MCF 10A (cell line): ENCODE data around the gene COMP. TPM values are rescaled to one million over a fixed set of nuclear protein-coding genes. Genes with fewer than 3 reads are reported as not detected.

ENCODE experiments used
- BruUV-seq: library from RNA; stranded (reverse); fragments of 400-500 nt; replicated peaks from 2 replicates; lab custom pipeline; 2021; lab: Mats Ljungman, UMichigan
- CTCF ChIA-PET: fragments of 300-600 bp; sonication (Branson Sonifier 250); formaldehyde crosslinking; extraction: SDS; loops from one replicate; lab custom pipeline; 2021; ENCODE audit warnings: antibody characterized with exemption, inconsistent platforms; lab: Yijun Ruan, JAX
- POLR2A ChIA-PET: fragments of 300-600, 350-650 bp; sonication (Branson Sonifier 250); formaldehyde crosslinking; extraction: SDS; loops from one replicate; lab custom pipeline; 2020; ENCODE audit warnings: antibody characterized with exemption, inconsistent platforms; lab: Yijun Ruan, JAX
- DNase-seq: peaks from one replicate; pipeline ENCODE4 v3.0.0-alpha.2; 2018; ENCODE audit not compliant: unreplicated experiment
- H3K27ac Mint-ChIP-seq: one replicate; pipeline ENCODE4 v1.8.0; 2022; ENCODE audit warnings: mild to moderate bottlenecking, low read depth, mixed read lengths; ENCODE audit not compliant: unreplicated experiment
- H3K27me3 Mint-ChIP-seq: one replicate; pipeline ENCODE4 v1.8.0; 2022; ENCODE audit warnings: mixed read lengths; ENCODE audit not compliant: insufficient read depth, unreplicated experiment
- H3K36me3 Mint-ChIP-seq: one replicate; pipeline ENCODE4 v1.8.0; 2022; ENCODE audit warnings: mild to moderate bottlenecking, moderate library complexity, mixed read lengths; ENCODE audit not compliant: insufficient read depth, unreplicated experiment
- H3K4me1 Mint-ChIP-seq: one replicate; pipeline ENCODE4 v1.8.0; 2022; ENCODE audit warnings: mixed read lengths; ENCODE audit not compliant: insufficient read depth, unreplicated experiment
- H3K4me3 Mint-ChIP-seq: one replicate; pipeline ENCODE4 v1.8.0; 2022; ENCODE audit warnings: mild to moderate bottlenecking, moderate library complexity, mixed read lengths; ENCODE audit not compliant: unreplicated experiment
- H3K9me3 Mint-ChIP-seq: one replicate; pipeline ENCODE4 v1.8.0; 2022; ENCODE audit warnings: mixed read lengths; ENCODE audit not compliant: unreplicated experiment
- CTCF ChIP-seq: fragments of 200-600 bp; IDR thresholded peaks from one replicate; pipeline ENCODE4 v1.8.0; 2022; ENCODE audit warnings: antibody characterized with exemption, mild to moderate bottlenecking; ENCODE audit not compliant: unreplicated experiment
- intact Hi-C: fragments of 100-400 bp; cut with micrococcal nuclease; formaldehyde crosslinking; loops from 2 replicates; pipeline ENCODE4 v1.14.1; 2022
- total RNA-seq: library from RNA; stranded (reverse); gene quantifications from 2 replicates; pipeline ENCODE4 v1.2.3, GENCODE V29; 2022

The COMP gene
- total RNA-seq, 1 experiment from 2014 or later = not detected

DNA sequence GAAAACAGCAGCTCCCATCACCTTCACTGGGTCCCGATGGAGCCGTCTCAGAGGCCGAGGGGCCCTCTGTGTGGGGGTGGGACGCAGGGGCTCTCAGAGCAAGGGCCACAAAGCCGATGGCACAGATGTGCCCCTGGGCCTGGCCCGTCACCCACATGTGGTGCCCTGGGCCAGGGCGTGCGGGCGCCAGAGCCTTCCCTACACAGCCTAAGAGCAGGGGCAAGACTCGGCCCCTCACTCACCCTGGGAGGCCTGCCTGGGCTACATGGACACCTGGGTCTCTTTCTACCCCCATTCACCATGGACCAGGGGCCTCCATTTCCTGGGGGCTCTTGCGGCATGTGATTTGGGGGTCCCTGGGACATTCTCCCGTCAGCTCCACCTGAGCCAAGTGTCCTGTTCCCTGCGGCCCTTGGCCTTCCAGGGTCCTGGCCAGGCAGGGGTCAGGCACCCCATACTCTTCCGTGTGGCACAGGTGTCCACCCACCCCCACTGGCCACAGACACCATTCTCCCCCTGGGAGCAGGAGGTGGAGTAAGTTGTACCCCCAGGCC lies 10.0 kb downstream of the COMP start:
- Mint-ChIP-seq H3K4me3 (no peak overlapping the region), H3K27ac (no peak overlapping the region), H3K9me3 (no peaks in the 10 kb centered on the region), H3K27me3 (no peaks in the 10 kb centered on the region), H3K36me3 (no peaks in the 10 kb centered on the region), H3K4me1 (no peaks in the 10 kb centered on the region)
- POLR2A ChIA-PET = no interaction called here
- BruUV-seq = no TSS peak
- CTCF ChIA-PET = no interaction called here
- intact Hi-C loops = no loop called here
- no peak for DNase-seq
- no peak for TF ChIP-seq CTCF

DNA sequence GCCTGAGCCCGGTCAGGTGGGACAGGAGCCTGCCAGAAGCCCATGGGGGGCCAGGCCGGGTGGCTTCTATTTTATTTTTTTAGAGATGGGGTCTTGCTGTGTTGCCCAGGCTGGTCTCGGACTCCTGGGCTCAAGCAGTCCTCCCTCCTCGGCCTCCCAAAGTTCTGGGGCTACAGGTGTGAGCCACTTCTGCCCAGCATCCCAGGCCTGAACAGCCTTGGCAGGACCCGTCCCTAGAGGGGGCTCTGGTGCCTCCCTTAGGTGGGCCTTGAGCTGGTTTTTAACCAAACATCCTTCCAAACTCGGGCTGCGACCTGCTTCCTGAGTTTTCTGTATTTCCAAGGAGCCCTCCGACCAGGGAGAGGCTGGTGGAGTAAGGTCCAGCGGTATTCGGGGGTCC lies 10.5 kb downstream of the COMP start:
- Mint-ChIP-seq H3K27ac (no peak overlapping the region), H3K4me3 (no peak overlapping the region), H3K9me3 (no peaks in the 10 kb centered on the region), H3K36me3 (no peaks in the 10 kb centered on the region), H3K4me1 (no peaks in the 10 kb centered on the region), H3K27me3 (no peaks in the 10 kb centered on the region)
- BruUV-seq = no TSS peak
- ChIA-PET CTCF (interaction anchor here (0.6 kb wide), 1 partner anchor 35 kb away, joined by 3 read pairs; no protein-coding TSS in a partner anchor), POLR2A (no interaction called here)
- intact Hi-C loops = no loop called here
- peak; percentile 8 for TF ChIP-seq CTCF
- DNase-seq = no peak

- BruUV-seq = no TSS peak
- Mint-ChIP-seq H3K27ac (no peak overlapping the region), H3K4me3 (no peak overlapping the region), H3K4me1 (no peaks in the 10 kb centered on the region), H3K36me3 (no peaks in the 10 kb centered on the region), H3K9me3 (no peaks in the 10 kb centered on the region), H3K27me3 (no peaks in the 10 kb centered on the region)
- TF ChIP-seq CTCF = no peak
- no peak for DNase-seq
- ChIA-PET POLR2A (no interaction called here), CTCF (interaction anchor here (0.6 kb wide), 1 partner anchor 36 kb away, joined by 3 read pairs; no protein-coding TSS in a partner anchor)
- intact Hi-C loops = no loop called here
These were observed 11.0 kb downstream of the COMP start for GRCh38 chr19:18780081-18780480.

DNA sequence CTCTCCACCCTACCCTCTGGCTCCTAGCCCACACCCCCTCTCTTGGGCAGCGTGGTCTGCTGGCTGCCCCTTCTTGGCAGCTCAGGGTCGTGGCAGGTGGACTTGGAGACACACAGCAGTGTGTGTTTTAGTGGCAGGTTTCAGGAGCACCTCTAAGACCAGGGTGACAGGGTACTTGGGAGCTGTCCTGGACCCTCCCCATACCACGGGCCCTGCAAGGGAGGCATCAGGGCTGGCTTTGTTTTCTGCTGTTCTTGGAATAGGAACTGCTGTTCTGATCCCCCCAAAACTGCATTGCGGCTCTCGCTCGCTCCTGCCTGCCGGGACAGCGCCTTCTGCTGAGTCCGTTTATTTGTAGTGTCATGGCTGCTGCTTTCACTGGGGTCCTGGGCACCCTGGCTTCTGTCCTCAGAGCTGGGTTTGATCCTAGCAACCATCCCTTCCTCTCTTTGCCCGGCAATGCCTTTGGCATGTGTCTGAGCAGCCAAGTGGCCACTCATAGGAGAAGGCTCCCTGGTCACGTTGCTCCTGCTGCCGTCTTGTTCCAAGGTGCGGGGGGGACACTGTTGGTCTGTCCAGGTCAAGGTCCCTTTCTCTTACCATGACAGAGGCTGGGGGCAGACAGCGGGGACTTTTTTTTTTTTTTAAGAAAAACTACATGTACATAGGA lies 12.1 kb downstream of the COMP start:
- no TSS peak for BruUV-seq
- no peak for DNase-seq
- ChIA-PET CTCF (interaction anchor here (0.6 kb wide), 1 partner anchor 64 kb away, joined by 3 read pairs; no protein-coding TSS in a partner anchor), POLR2A (interaction anchor here (0.7 kb wide), 1 partner anchor 11 kb away, joined by 3 read pairs; no protein-coding TSS in a partner anchor)
- TF ChIP-seq CTCF = no peak
- intact Hi-C loops = no loop called here
- Mint-ChIP-seq H3K4me1 (no peaks in the 10 kb centered on the region), H3K36me3 (no peaks in the 10 kb centered on the region), H3K9me3 (no peaks in the 10 kb centered on the region), H3K27me3 (no peaks in the 10 kb centered on the region), H3K4me3 (no peak overlapping the region), H3K27ac (no peak overlapping the region)
